DND-41 (cell line): Measurements from ENCODE around the gene CFAP92.

Experiments
- CTCF ChIP-seq: IDR thresholded peaks from 2 replicates; pipeline ENCODE4 v1.5.1; 2012; ENCODE audit warnings: borderline replicate concordance, low read length, moderate library complexity, mild to moderate bottlenecking; ENCODE audit not compliant: poor library complexity, severe bottlenecking; ENCODE audit errors: extremely low read depth
- EZH2 ChIP-seq: IDR thresholded peaks from 3 replicates; pipeline ENCODE4 v1.6.1; 2012; ENCODE audit warnings: borderline replicate concordance, low read depth, mild to moderate bottlenecking, moderate library complexity, low read length, inconsistent platforms; ENCODE audit not compliant: severe bottlenecking

GRCh38 chr3:128931046-128931445 is 62.8 kb downstream of the CFAP92 start:
- TF ChIP-seq CTCF, result no peak
- TF ChIP-seq EZH2, result no peak
